Testis (tissue), 2 donors: Measurements from ENCODE around the gene PACSIN1.
A peak's percentile ranks its signal among the peaks of the same experiment; 100 is the strongest.

ENCODE experiments used
- POLR2A ChIP-seq: fragments of 450-650 bp; IDR thresholded peaks from one replicate; pipeline ENCODE4 v1.6.1; 2017; ENCODE audit warnings: antibody characterized with exemption, mild to moderate bottlenecking, moderate library complexity
- TF ChIP-seq, protein P1 (sequence below), 3 experiments: fragments of 450-650 bp in 2 of 3; fragments of 200-600 bp in 1 of 3; sonication (generic) in 1 of 3; IDR thresholded peaks; one replicate each; pipeline ENCODE4 v1.5.1; 2016 to 2019; ENCODE audit warnings: antibody characterized with exemption in 3 of 3, mild to moderate bottlenecking in 2 of 3, moderate library complexity in 1 of 3

DNA sequence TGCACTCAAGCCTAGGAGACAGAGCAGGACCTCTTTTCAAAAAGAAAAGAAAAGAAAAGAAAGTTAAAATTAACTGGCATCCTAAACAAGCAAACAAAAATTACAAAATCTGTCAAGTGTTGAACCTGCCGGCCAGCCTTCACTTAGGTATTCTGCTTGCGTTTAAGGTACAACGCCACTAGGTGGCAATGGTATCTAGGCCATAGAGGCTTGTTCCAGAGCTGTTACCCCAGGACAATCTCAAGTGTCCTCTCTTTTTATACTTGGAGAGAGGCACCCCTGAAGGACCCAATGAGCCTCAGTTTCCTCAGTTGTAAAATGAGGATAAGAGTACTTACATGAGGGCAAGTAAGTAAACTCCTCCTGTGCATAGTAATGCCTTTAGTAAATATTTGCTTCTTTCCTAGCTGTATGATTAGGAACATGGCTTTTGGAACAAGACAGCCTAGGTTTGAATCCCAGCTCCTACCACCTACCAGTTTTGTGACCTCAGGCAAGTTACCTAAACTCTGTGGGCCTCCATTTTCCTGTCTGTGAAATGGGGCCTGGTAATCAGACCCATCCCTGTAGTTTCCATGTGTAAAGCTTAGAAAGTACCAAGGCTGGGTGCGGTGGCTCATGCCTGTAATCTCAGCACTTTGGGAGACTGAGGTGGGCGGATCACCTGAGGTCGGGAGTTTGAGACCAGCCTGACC is 5.8 kb upstream of the PACSIN1 start:
- TF ChIP-seq POLR2A: no peak
- TF ChIP-seq, protein P1, sequence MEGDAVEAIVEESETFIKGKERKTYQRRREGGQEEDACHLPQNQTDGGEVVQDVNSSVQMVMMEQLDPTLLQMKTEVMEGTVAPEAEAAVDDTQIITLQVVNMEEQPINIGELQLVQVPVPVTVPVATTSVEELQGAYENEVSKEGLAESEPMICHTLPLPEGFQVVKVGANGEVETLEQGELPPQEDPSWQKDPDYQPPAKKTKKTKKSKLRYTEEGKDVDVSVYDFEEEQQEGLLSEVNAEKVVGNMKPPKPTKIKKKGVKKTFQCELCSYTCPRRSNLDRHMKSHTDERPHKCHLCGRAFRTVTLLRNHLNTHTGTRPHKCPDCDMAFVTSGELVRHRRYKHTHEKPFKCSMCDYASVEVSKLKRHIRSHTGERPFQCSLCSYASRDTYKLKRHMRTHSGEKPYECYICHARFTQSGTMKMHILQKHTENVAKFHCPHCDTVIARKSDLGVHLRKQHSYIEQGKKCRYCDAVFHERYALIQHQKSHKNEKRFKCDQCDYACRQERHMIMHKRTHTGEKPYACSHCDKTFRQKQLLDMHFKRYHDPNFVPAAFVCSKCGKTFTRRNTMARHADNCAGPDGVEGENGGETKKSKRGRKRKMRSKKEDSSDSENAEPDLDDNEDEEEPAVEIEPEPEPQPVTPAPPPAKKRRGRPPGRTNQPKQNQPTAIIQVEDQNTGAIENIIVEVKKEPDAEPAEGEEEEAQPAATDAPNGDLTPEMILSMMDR (IDR thresholded peaks at IDR 0.05): peak; percentile 17 to 60 (median 33)
